Thymus (tissue), 11 donors: Measurements from ENCODE around the gene FKBP2. TPM values are rescaled to one million over a fixed set of nuclear protein-coding genes. Genes with fewer than 3 reads are reported as not detected.

Source experiments
- DNase-seq, 9 donors: peaks; one replicate each; pipeline ENCODE4 v3.0.0-alpha.2; 2013; ENCODE audit warnings: low spot score in 9 of 9, low read depth in 6 of 9, missing footprints in 1 of 9
- H3K27ac ChIP-seq, 2 donors: one replicate each; pipeline ENCODE4 v1.5.1; 2013; ENCODE audit warnings: control low read depth in 1 of 2, low read depth in 1 of 2, low read length in 1 of 2, mild to moderate bottlenecking in 1 of 2, moderate library complexity in 1 of 2
- H3K27me3 ChIP-seq, 2 donors: one replicate each; pipeline ENCODE4 v1.5.1; 2013; ENCODE audit warnings: low read length in 1 of 2; ENCODE audit not compliant: control insufficient read depth in 2 of 2, insufficient read depth in 1 of 2
- H3K36me3 ChIP-seq, 2 donors: one replicate each; pipeline ENCODE4 v1.5.1; 2013; ENCODE audit warnings: low read length in 1 of 2, mild to moderate bottlenecking in 1 of 2, moderate library complexity in 1 of 2; ENCODE audit not compliant: control insufficient read depth in 2 of 2, insufficient read depth in 2 of 2
- H3K4me1 ChIP-seq, 2 donors: one replicate each; pipeline ENCODE4 v1.5.1; 2013; ENCODE audit warnings: low read length in 2 of 2; ENCODE audit not compliant: control insufficient read depth in 2 of 2, insufficient read depth in 2 of 2
- H3K4me3 ChIP-seq, 2 donors: one replicate each; pipeline ENCODE4 v1.5.1; 2013; ENCODE audit warnings: low read length in 2 of 2, control low read depth in 1 of 2, mild to moderate bottlenecking in 1 of 2
- H3K9me3 ChIP-seq, 2 donors: one replicate each; pipeline ENCODE4 v1.5.1; 2013; ENCODE audit warnings: low read length in 1 of 2, mild to moderate bottlenecking in 1 of 2; ENCODE audit not compliant: control insufficient read depth in 2 of 2, insufficient read depth in 1 of 2
- WGBS: extraction: QIAGEN DNeasy Blood & Tissue Kit; methylation state at CpG from one replicate; pipeline ENCODE4 v1.1.7; 2013; 5-methylcytosine and 5-hydroxymethylcytosine counted together
- polyA plus RNA-seq: library from polyadenylated mRNA; stranded (reverse); fragments of 200-250 nt; gene quantifications from one replicate; pipeline ENCODE4 v1.2.3, GENCODE V29; 2013
- total RNA-seq: library from RNA; stranded (reverse); fragments of 120-200 nt; gene quantifications from one replicate; pipeline ENCODE4 v1.2.4, GENCODE V29; 2013
- donor health status: healthy.

Gene FKBP2
- total and polyA plus RNA-seq, 2 donors: 45.0 to 128 TPM

DNA sequence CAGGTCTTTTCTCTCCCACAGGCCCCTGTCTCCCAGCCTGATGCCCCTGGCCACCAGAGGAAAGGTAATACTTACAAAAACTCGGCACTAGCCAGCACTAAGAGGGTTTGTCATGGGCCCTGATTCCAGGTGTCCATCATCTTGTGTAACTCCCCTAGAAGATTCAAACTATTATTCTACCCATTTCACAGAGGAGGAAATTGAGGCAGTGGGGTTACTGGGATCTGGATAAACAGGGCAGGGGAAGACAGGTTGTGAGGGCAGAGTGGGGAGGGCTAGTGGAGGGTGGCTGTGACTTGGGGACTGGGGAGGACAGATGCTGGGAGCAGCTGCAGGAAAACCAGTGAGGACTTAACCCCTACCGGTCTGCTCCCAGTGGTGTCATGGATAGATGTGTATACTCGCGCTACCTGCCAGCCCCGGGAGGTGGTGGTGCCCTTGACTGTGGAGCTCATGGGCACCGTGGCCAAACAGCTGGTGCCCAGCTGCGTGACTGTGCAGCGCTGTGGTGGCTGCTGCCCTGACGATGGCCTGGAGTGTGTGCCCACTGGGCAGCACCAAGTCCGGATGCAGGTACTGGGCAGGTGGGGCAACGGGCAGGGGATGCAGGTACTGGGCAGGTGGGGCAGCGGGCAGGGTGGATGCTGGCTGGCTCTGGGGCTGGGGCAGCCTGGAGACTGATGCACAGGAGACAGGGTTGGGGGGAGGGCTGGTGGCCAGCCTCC lies 5.3 kb upstream of the FKBP2 start:
- peaks cover 0 to 3% of the 10 kb centered on the region in 2 donors for H3K9me3 ChIP-seq
- H3K36me3 ChIP-seq: peaks cover 6 to 19% of the 10 kb centered on the region in 2 donors
- no peak for DNase-seq
- peak overlapping the region; percentile 46 to 72 for H3K4me3 ChIP-seq
- H3K27me3 ChIP-seq: peaks cover 0 to 12% of the 10 kb centered on the region in 2 donors
- H3K27ac ChIP-seq: no peak overlapping the region
- H3K4me1 ChIP-seq: peaks cover 13 to 76% of the 10 kb centered on the region in 2 donors
- WGBS: 96% methylated on average over 12 of the region's 12 CpGs

DNA sequence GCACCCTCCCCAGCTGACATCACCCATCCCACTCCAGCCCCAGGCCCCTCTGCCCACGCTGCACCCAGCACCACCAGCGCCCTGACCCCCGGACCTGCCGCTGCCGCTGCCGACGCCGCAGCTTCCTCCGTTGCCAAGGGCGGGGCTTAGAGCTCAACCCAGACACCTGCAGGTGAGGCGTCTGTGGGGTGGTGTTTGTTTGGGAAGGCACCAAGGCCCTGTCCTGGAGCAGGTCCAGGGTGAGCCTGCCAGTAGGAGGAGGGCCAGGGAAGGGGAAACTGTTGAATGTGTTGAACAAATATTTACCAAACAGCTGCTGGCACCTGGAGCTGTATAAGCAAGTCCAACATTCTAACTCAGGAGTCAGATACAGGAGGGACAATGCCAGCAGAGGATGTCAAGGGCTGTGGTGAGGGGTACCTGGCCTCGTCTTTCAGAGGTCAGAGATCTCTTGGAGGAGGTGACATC lies 3.4 kb upstream of the FKBP2 start:
- peaks cover 14 to 66% of the 10 kb centered on the region in 2 donors for H3K4me1 ChIP-seq
- peaks cover 6 to 19% of the 10 kb centered on the region in 2 donors for H3K36me3 ChIP-seq
- H3K4me3 ChIP-seq: no peak overlapping the region
- H3K27ac ChIP-seq: peak overlapping the region; percentile 50 to 99
- 95% methylated on average over 12 of the region's 12 CpGs for WGBS
- H3K27me3 ChIP-seq: peaks cover 0 to 11% of the 10 kb centered on the region in 2 donors
- peaks cover 0 to 9% of the 10 kb centered on the region in 2 donors for H3K9me3 ChIP-seq
- DNase-seq: no peak

DNA sequence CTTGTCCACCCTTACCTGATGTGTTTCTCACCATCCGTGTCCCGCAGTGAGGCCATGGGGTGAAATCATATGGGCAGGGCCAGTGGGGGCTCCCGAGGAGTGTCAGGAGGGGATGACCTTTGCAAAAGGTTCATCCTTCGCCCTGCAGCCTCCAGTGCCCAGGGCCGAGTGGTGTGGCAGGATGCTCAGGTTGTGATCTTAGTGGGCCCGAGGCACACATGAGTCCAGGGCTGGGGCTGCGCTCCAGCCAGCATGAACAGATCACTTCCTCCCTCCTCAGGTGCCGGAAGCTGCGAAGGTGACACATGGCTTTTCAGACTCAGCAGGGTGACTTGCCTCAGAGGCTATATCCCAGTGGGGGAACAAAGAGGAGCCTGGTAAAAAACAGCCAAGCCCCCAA lies 2.8 kb upstream of the FKBP2 start:
- Histone ChIP-seq H3K27ac (peak overlapping the region; percentile 50 to 99), H3K27me3 (peaks cover 0 to 11% of the 10 kb centered on the region in 2 donors), H3K36me3 (peaks cover 6 to 19% of the 10 kb centered on the region in 2 donors), H3K4me1 (peaks cover 16 to 68% of the 10 kb centered on the region in 2 donors), H3K9me3 (peaks cover 0 to 9% of the 10 kb centered on the region in 2 donors), H3K4me3 (no peak overlapping the region)
- WGBS: 95% methylated on average over 9 of the region's 9 CpGs
- no peak for DNase-seq

DNA sequence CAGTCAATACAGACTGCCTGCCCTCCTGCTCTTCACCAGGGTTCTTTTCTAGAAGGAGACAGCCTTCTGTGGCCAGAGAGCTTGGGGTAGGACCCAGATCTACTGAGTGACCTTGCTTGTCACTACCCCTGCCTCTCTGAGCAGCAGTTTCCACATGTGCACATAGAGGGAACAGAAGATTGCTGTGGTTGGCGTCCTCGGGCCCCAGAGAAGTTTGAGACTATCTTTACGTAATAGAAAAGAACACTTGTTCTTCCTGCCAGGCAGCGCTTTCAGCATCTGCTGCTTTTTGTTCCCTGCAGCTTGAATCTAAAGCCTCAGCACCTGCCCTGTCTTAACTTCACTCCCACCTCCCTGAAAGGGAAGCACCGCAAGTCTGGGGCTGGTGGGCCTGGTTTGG lies 1.9 kb upstream of the FKBP2 start:
- Histone ChIP-seq H3K36me3 (peaks cover 15 to 19% of the 10 kb centered on the region in 2 donors), H3K27ac (peak overlapping the region; percentile 25 to 99), H3K4me3 (no peak overlapping the region), H3K4me1 (peaks cover 13 to 70% of the 10 kb centered on the region in 2 donors), H3K9me3 (peaks cover 0 to 9% of the 10 kb centered on the region in 2 donors), H3K27me3 (peaks cover 0 to 4% of the 10 kb centered on the region in 2 donors)
- peak in 1 of 9 donors; percentile 48 for DNase-seq
- 93% methylated on average over 5 of the region's 5 CpGs for WGBS

DNA sequence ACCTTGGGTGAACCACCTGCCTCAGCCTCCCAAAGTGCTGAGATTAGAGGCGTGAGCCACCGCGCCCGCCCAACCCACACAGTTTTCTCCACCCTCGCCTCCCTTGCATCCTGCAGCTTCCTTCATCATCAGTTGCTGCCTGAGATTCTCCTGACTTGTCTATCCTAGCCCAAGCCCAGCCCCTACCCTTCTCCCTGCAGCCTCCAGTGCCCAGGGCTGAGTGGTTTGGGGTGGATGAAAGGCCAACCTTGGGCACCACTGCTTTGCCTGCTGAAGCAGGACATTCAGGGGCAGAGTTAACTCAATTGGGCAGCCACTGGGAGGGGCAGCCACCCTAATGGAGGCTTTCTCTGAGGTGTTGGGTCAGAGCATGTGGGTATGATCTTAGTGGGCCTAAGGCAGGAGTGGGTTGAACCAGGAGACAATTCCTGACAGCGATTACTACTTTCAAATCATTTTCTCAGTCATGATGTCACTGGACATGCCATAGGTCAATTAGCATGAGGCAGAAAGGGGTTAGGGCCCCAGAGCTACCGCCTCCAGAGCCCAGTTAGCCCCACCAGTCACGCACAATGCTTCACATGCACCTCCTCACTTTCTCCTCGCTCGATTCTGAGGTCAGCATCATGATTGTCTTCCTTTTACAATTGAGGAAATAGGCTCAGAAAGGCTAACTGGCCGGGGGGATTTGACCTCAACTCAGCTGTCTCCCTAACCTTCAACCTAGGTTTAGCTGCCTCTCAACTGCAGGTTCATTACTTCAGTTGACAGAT lies 1.0 kb upstream of the FKBP2 start:
- no peak for DNase-seq
- H3K36me3 ChIP-seq: peaks cover 19 to 22% of the 10 kb centered on the region in 2 donors
- 84% methylated on average over 11 of the region's 11 CpGs for WGBS
- peaks cover 0 to 2% of the 10 kb centered on the region in 2 donors for H3K27me3 ChIP-seq
- peak overlapping the region; percentile 96 to 99 for H3K27ac ChIP-seq
- peaks cover 0 to 9% of the 10 kb centered on the region in 2 donors for H3K9me3 ChIP-seq
- H3K4me3 ChIP-seq: peak overlapping the region in 1 of 2 donors; percentile 80
- peaks cover 13 to 77% of the 10 kb centered on the region in 2 donors for H3K4me1 ChIP-seq

DNA sequence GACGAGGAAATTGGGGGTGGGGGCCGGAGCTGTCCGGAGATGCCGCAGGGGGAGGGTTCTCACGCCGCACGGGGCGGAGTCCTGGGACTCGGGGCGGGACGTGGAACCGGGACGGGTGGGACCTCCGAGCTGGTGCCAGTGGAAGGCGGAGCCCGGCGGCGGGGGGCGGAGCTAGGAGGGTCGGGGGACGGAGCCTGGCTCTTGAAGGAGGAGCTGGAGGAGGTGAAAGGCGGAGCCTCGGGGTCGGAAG lies 271 bp downstream of the FKBP2 start:
- Histone ChIP-seq H3K27ac (peak overlapping the region; percentile 96 to 99), H3K36me3 (peaks cover 19 to 22% of the 10 kb centered on the region in 2 donors), H3K4me3 (peak overlapping the region; percentile 54 to 80), H3K9me3 (peaks cover 0 to 14% of the 10 kb centered on the region in 2 donors), H3K27me3 (no peaks in the 10 kb centered on the region), H3K4me1 (peaks cover 20 to 80% of the 10 kb centered on the region in 2 donors)
- under 1% methylated on average over 24 of the region's 24 CpGs for WGBS
- DNase-seq: peak in 1 of 9 donors; percentile 97

DNA sequence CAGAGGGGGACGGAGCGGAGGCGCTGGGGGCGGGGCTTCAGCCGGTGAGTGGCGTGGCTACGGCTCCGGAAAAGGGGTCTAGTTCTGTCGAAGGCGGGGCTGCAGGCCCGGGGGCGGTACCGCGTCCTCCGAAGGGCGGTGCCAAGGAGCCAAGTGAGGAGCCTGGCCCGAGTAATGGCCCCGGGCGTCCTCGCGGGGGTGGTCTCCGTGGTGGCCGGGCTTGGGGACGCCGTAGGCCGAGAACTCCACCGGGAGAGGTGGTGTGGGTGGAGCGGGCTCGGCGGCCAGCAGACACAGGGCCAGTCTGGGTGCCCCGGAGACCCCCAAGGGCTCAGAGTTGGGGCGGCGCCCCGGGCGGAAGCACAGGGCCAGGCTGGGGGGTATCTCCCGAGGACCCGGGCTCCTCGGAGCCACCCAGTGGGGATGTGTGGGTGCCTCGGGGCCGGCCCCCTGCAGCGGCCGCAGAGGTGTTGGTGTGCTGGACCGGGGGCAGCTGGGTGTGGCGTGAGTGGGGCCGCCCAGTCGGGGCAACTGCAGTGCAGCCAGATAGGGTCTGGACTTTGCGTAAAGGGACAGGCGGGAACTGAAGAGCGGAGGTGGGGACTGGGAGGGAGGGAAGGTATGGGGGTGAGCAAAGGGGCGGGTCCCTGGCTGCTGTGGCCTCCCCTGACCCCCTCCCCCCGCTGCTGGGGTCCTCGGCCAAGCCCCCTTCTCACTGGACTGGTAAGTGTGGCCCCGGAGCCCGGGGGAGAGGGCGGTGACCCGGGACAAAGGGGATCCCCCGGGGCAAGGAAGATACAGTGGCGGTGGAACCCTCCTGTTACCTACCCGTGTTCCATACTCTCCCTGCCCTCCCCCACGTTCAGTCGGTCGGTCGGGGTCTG lies 838 bp downstream of the FKBP2 start:
- H3K27me3 ChIP-seq: no peaks in the 10 kb centered on the region
- peaks cover 0 to 14% of the 10 kb centered on the region in 2 donors for H3K9me3 ChIP-seq
- peak in 8 of 9 donors; percentile 95 to 100 (median 99) for DNase-seq
- H3K4me1 ChIP-seq: peaks cover 20 to 80% of the 10 kb centered on the region in 2 donors
- H3K27ac ChIP-seq: peak overlapping the region; percentile 92 to 99
- peak overlapping the region; percentile 54 to 80 for H3K4me3 ChIP-seq
- H3K36me3 ChIP-seq: peaks cover 19 to 22% of the 10 kb centered on the region in 2 donors
- WGBS: under 1% methylated on average over 63 of the region's 63 CpGs

DNA sequence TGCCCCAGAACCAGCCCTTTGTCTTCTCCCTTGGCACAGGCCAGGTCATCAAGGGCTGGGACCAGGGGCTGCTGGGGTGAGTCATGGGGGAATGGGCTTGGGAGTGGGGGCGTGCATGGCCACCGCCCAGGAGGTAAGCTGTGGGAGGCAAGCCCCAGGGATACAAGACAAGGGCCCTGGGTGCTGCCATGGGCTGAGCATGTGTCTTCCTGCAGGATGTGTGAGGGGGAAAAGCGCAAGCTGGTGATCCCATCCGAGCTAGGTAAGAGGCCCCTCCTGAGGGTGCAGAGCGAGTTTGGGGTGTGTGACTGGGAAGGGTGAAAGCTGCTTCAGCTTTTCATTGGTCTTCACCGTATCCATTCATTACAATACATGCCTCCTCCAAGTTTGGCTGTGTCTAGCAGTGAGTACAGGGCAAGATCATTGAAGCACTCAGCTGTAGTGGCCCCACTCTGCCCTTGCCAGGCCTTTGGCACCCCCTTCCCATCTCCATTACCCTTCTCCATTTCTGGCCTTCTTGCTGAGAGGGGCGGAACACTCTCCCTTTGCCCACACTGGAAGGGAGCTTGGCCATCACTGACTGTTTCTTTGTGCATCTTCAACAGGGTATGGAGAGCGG lies 2.5 kb downstream of the FKBP2 start:
- H3K4me3 ChIP-seq: no peak overlapping the region
- no peak for DNase-seq
- H3K27ac ChIP-seq: no peak overlapping the region
- H3K36me3 ChIP-seq: peaks cover 7 to 19% of the 10 kb centered on the region in 2 donors
- peaks cover 3 to 15% of the 10 kb centered on the region in 2 donors for H3K27me3 ChIP-seq
- WGBS: 95% methylated on average over 8 of the region's 8 CpGs
- peaks cover 0 to 14% of the 10 kb centered on the region in 2 donors for H3K9me3 ChIP-seq
- H3K4me1 ChIP-seq: peaks cover 26 to 77% of the 10 kb centered on the region in 2 donors
